Forelimb muscle (tissue), 1 donor: ENCODE results near the gene ABHD17B. TPM values are rescaled to one million over a fixed set of nuclear protein-coding genes. Genes with fewer than 3 reads are reported as not detected.

ENCODE experiments used
- DNase-seq: peaks from one replicate; pipeline ENCODE4 v3.0.0-alpha.2; 2013; ENCODE audit warnings: low read depth
- polyA plus RNA-seq: library from polyadenylated mRNA; unstranded; fragments of 120-200 nt; gene quantifications from one replicate; pipeline ENCODE4 v1.2.1, GENCODE V29; 2013; ENCODE audit not compliant: insufficient read length

ABHD17B gene
- polyA plus RNA-seq, 1 donor: 25.8 TPM

GRCh38 chr9:71821405-71821804, 89.6 kb downstream of the ABHD17B start:
- DNase-seq: no peak

GRCh38 chr9:71820403-71820921, 90.5 kb downstream of the ABHD17B start:
- DNase-seq: no peak

GRCh38 chr9:71819115-71819739, 91.8 kb downstream of the ABHD17B start:
- DNase-seq: no peak

DNA sequence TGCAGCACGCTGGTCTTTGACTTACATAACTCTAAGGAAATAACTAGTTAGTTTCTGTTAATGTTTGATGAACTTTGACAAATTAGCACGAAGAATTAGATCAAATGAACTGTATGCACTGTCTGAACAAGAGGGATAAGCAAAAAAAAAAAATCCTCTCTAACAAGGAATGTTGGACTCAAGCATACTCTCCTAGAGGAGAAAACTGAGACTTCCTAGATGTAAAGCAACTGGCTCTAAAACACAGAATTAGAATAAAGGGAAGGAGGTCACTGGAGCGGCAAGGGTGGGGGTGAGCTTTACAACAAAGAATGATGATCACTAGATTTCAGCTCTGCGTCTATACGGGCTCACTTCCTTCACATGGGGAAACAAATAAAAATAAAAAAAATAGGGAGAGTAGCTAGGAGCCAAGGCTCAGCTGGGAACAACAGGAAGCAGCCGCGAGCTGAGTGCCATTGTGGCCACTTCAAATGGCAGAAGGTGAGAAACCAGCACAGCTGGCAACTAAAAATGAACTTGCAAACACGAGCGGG, 94.0 kb downstream of the ABHD17B start:
- DNase-seq: no peak

Other genes with a start within 250 kb of the ABHD17B start
- 22.1 TPM for gene CEMIP2, start 142.7 kb downstream of the ABHD17B start, polyA plus RNA-seq
- 19.1 TPM for gene C9orf85, start 446 bp upstream of the ABHD17B start, polyA plus RNA-seq
- not detected for gene C9orf57, start 149.4 kb upstream of the ABHD17B start, polyA plus RNA-seq
- gene GDA, start 238.2 kb upstream of the ABHD17B start, polyA plus RNA-seq: 1.1 TPM